Breast epithelium (tissue), 3 donors: ENCODE measurements around the gene RRAD.
"Not testable (repeated sequence)": the region's sequence is repeated elsewhere in the genome, so short reads cannot be mapped to it uniquely, and the experiment has no call there.

Experiments
- CTCF ChIP-seq, 3 donors: fragments of 450-650 bp; IDR thresholded peaks; one replicate each; pipeline ENCODE4 v1.5.1; 2016 to 2017; ENCODE audit warnings: antibody characterized with exemption in 3 of 3, mild to moderate bottlenecking in 3 of 3, moderate library complexity in 3 of 3
- POLR2A ChIP-seq: fragments of 450-650 bp; IDR thresholded peaks from one replicate; pipeline ENCODE4 v1.6.1; 2016; ENCODE audit warnings: antibody characterized with exemption, mild to moderate bottlenecking, moderate library complexity

GRCh38 chr16:66956154-66956457 lies 30.8 kb upstream of the RRAD start:
- TF ChIP-seq CTCF (IDR thresholded peaks at IDR 0.05); POLR2A: not testable (repeated sequence)
